Mesothelial cell of epicardium (in vitro differentiated cells): ENCODE data around the gene RHCG. TPM values are rescaled to one million over a fixed set of nuclear protein-coding genes. Genes with fewer than 3 reads are reported as not detected.

Experiments
- DNase-seq, 2 experiments: peaks; one replicate each; pipeline ENCODE4 v3.0.0; 2021; ENCODE audit warnings: low spot score in 2 of 2; ENCODE audit not compliant: unreplicated experiment in 2 of 2
- H3K27ac Mint-ChIP-seq: 2 replicates; pipeline ENCODE4 v1.8.0; 2021; ENCODE audit warnings: mixed read lengths
- H3K27me3 Mint-ChIP-seq: 2 replicates; pipeline ENCODE4 v1.8.0; 2021; ENCODE audit warnings: low read depth, mixed read lengths
- H3K36me3 Mint-ChIP-seq: 2 replicates; pipeline ENCODE4 v1.8.0; 2021; ENCODE audit warnings: mixed read lengths
- H3K4me1 Mint-ChIP-seq: 2 replicates; pipeline ENCODE4 v1.8.0; 2021; ENCODE audit warnings: mixed read lengths
- H3K4me3 Mint-ChIP-seq: 2 replicates; pipeline ENCODE4 v1.8.0; 2021; ENCODE audit warnings: mild to moderate bottlenecking, moderate library complexity, mixed read lengths
- H3K9me3 Mint-ChIP-seq: 2 replicates; pipeline ENCODE4 v1.8.0; 2021; ENCODE audit warnings: mixed read lengths
- CTCF ChIP-seq: fragments of 200-600 bp; sonication (generic); IDR thresholded peaks from one replicate; pipeline ENCODE4 v1.5.0; 2021; ENCODE audit warnings: antibody characterized with exemption; ENCODE audit not compliant: unreplicated experiment
- total RNA-seq: library from RNA; stranded (reverse); gene quantifications from 3 replicates; pipeline ENCODE4 v1.2.1, GENCODE V29; 2021

Gene RHCG
- total RNA-seq, 1 donor from 2014 or later: 0.16 TPM

GRCh38 chr15:89531796-89532537 is 35.6 kb upstream of the RHCG start:
- H3K9me3 Mint-ChIP-seq: peaks cover 13% of the 10 kb centered on the region
- no peak for TF ChIP-seq CTCF
- no peaks in the 10 kb centered on the region for H3K27me3 Mint-ChIP-seq
- no peaks in the 10 kb centered on the region for H3K4me1 Mint-ChIP-seq
- no peak overlapping the region for H3K4me3 Mint-ChIP-seq
- DNase-seq: no peak
- H3K27ac Mint-ChIP-seq: no peak overlapping the region
- no peaks in the 10 kb centered on the region for H3K36me3 Mint-ChIP-seq

- H3K27me3 Mint-ChIP-seq: peaks cover 2% of the 10 kb centered on the region
- no peaks in the 10 kb centered on the region for H3K4me1 Mint-ChIP-seq
- H3K27ac Mint-ChIP-seq: no peak overlapping the region
- DNase-seq: no peak
- peaks cover 13% of the 10 kb centered on the region for H3K9me3 Mint-ChIP-seq
- TF ChIP-seq CTCF: no peak
- H3K36me3 Mint-ChIP-seq: no peaks in the 10 kb centered on the region
- no peak overlapping the region for H3K4me3 Mint-ChIP-seq
Measured at GRCh38 chr15:89530976-89531375, 34.6 kb upstream of the RHCG start.

DNA sequence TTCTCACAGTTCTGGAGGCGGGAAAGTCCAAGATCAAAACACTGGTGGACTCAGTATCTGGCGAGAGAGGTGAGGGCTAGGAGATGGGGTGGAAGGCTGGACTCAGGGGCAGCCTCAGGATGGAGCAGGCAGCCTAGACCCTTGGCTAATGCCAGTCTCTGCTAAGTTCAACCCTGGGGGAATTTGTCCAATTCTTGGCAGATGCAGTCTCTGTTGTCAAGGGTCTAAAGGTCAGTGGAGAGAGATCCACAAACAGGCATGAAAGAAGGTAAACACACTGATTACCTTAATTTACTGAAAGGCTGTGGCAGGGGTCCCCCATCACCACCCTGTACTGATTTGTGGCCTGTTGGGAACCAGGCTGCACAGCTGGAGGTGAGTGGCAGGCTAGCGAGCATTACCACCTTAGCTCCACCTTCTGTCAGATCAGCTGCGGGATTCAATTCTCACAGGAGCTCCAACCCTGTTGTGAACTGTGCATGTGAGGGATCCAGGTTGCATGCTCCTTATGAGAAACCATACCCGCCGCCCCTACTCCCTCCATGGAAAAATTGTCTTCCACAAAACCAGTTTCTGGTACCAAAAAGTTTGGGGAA is 32.5 kb upstream of the RHCG start:
- Mint-ChIP-seq H3K9me3 (peaks cover 6% of the 10 kb centered on the region), H3K36me3 (no peaks in the 10 kb centered on the region), H3K4me3 (no peak overlapping the region), H3K27me3 (peaks cover 14% of the 10 kb centered on the region), H3K27ac (no peak overlapping the region), H3K4me1 (no peaks in the 10 kb centered on the region)
- no peak for DNase-seq
- TF ChIP-seq CTCF: no peak

DNA sequence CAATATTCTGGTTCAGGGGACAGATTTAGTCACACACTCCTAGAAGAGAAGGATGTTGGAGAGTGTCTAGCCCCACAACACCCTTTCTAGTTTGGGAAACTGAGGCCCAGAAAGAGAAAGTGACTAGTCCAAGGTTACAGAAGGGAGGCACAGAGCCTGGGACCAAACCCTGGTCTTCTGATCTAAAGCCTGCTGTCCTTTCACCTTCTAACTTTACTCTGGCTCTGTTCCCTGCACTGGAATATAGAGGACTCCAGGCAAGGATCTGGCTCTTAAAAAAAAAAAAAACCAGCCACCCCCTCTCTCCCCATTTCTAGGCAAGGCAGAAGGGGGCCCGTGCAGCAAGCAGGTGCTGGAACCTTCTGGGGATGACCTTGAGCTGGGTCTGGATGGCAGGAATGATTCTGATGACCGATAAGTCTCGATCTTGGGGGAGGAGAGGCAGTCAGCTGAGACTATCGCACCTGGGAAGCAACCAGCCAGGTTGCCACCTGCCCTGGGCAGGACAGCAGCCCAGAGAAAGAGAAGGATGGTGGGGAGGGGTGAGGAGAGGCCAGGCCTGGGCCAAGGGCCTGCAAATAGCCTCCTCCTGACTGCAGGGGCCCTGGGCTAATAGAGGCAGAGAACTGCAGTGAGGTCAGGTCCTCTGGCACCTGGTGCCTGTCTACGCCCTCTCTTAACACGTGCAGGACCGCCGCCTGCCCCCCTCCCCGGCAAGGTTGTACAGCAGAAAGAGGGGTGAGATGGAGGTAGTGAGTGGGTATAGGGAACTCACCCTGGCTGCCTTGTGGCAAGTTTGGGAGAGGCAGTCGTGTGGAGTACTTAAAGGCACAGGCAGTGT is 30.4 kb upstream of the RHCG start:
- Mint-ChIP-seq H3K4me3 (no peak overlapping the region), H3K27ac (no peak overlapping the region), H3K4me1 (no peaks in the 10 kb centered on the region), H3K9me3 (no peaks in the 10 kb centered on the region), H3K27me3 (peaks cover 31% of the 10 kb centered on the region), H3K36me3 (no peaks in the 10 kb centered on the region)
- TF ChIP-seq CTCF: no peak
- no peak for DNase-seq

DNA sequence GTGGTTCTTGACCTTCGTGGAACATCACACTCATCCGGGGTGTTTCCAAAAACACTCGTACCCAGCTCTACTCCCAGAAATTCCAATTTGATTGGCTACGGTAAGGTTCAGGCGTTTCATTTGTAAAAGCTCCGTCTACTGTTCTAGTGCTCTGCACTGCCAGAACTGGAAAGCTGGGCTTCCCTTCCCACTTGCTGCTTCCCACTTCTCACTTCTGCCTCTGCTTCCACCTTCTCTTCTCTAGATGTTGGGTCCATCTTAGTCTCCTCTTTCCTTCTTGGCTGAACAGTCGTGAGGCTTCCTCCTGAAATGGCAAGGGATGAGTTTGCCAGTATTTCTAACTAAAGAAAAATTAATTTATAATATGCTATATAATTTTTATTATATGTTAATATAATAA is 29.8 kb upstream of the RHCG start:
- H3K36me3 Mint-ChIP-seq: no peaks in the 10 kb centered on the region
- no peak overlapping the region for H3K4me3 Mint-ChIP-seq
- no peak for TF ChIP-seq CTCF
- no peaks in the 10 kb centered on the region for H3K4me1 Mint-ChIP-seq
- peaks cover 35% of the 10 kb centered on the region for H3K27me3 Mint-ChIP-seq
- no peaks in the 10 kb centered on the region for H3K9me3 Mint-ChIP-seq
- no peak for DNase-seq
- no peak overlapping the region for H3K27ac Mint-ChIP-seq
